Colonic mucosa (tissue), 4 donors: ENCODE results near the gene KCNK10. TPM values are rescaled to one million over a fixed set of nuclear protein-coding genes. Genes with fewer than 3 reads are reported as not detected.

Source experiments
- DNase-seq: peaks from one replicate; pipeline ENCODE4 v3.0.0-alpha.2; 2020
- H3K27ac ChIP-seq: fragments of 200-600 bp; one replicate; pipeline ENCODE4 v1.8.0; 2021
- H3K27me3 ChIP-seq: fragments of 200-600 bp; one replicate; pipeline ENCODE4 v1.8.0; 2021
- H3K36me3 ChIP-seq: fragments of 200-600 bp; one replicate; pipeline ENCODE4 v1.8.0; 2021
- H3K4me1 ChIP-seq: fragments of 200-600 bp; one replicate; pipeline ENCODE4 v1.8.0; 2021; ENCODE audit warnings: mild to moderate bottlenecking
- H3K4me3 ChIP-seq: fragments of 200-600 bp; one replicate; pipeline ENCODE4 v1.8.0; 2021
- H3K9ac ChIP-seq, 2 donors: one replicate each; pipeline ENCODE4 v1.7.0; 2013; ENCODE audit warnings: control low read depth in 2 of 2, low read depth in 2 of 2, low read length in 2 of 2
- H3K9me3 ChIP-seq: fragments of 200-600 bp; one replicate; pipeline ENCODE4 v1.8.0; 2021
- intact Hi-C: fragments of 100-400 bp; cut with DNase I; formaldehyde crosslinking; loops from one replicate; pipeline ENCODE4 v1.14.1; 2022
- total RNA-seq, 2 donors: library from RNA; stranded (reverse); fragmentation: NEBNext Ultra II Directional in 1 of 2; extraction: Animal tissue kit (Norgen Biotek cat#: 25700) in 1 of 2; gene quantifications; one replicate each; pipeline ENCODE4 v1.2.1, GENCODE V29; 2021
- TF ChIP-seq, protein P1 (sequence below): fragments of 200-600 bp; IDR thresholded peaks from one replicate; pipeline ENCODE4 v1.8.0; 2022; ENCODE audit warnings: antibody characterized with exemption, mild to moderate bottlenecking
- donor health status: healthy.
- donor health status: DM: no; HTN: no; CAD: no.
- donor health status: DM: no; HTN: no; CAD: no.

KCNK10 gene
- total RNA-seq, 2 donors from 2014 or later, result 0.74 to 2.1 TPM

DNA sequence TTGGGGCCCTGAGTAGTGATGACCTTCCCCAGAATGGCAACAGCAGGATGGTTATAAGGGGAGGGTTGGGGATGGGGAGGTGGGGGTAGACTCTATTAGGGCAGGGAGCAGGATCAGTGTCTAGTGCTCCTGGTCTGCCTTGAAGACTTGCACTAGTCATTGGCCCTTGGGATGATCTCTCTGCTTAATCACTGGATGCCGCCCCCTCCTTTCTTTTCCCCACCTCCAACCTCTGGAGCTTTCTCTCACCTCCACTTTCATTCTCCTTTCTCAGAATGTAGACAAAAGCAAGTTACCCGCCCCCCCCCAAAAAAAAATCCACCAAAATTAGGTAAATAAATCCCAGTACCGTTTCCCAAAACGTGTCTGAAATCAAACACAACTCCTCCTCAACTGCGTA lies 2.8 kb upstream of the KCNK10 start:
- H3K36me3 ChIP-seq, result no peaks in the 10 kb centered on the region
- intact Hi-C loops, result no loop called here
- H3K27ac ChIP-seq, result no peak overlapping the region
- no peaks in the 10 kb centered on the region for H3K9me3 ChIP-seq
- TF ChIP-seq, protein P1, sequence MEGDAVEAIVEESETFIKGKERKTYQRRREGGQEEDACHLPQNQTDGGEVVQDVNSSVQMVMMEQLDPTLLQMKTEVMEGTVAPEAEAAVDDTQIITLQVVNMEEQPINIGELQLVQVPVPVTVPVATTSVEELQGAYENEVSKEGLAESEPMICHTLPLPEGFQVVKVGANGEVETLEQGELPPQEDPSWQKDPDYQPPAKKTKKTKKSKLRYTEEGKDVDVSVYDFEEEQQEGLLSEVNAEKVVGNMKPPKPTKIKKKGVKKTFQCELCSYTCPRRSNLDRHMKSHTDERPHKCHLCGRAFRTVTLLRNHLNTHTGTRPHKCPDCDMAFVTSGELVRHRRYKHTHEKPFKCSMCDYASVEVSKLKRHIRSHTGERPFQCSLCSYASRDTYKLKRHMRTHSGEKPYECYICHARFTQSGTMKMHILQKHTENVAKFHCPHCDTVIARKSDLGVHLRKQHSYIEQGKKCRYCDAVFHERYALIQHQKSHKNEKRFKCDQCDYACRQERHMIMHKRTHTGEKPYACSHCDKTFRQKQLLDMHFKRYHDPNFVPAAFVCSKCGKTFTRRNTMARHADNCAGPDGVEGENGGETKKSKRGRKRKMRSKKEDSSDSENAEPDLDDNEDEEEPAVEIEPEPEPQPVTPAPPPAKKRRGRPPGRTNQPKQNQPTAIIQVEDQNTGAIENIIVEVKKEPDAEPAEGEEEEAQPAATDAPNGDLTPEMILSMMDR, result no peak
- H3K9ac ChIP-seq, result no peak overlapping the region
- peaks cover 3% of the 10 kb centered on the region for H3K4me1 ChIP-seq
- no peak overlapping the region for H3K4me3 ChIP-seq
- H3K27me3 ChIP-seq, result peaks cover 51% of the 10 kb centered on the region
- no peak for DNase-seq

DNA sequence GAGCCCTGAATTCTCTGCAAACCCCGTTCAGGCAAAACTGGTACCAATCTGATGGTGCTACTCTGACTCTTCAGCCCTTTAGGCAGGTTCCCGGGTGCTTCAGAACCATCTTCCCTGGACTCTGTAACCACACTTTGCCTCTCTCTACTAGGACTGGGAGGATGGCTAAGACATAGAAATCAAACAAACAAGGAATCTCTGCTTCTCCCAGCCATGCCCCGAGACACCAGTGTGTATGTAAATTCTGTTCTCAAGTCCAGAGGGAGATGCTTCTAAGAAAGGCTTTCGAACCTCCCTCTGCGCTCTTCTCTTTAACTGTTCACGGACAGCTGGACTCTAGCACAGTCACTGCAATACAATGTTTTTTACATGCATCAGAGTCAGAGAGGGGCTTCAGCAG lies 1.9 kb upstream of the KCNK10 start:
- TF ChIP-seq, protein P1, result no peak
- peaks cover 3% of the 10 kb centered on the region for H3K4me1 ChIP-seq
- peaks cover 53% of the 10 kb centered on the region for H3K27me3 ChIP-seq
- intact Hi-C loops, result no loop called here
- no peak overlapping the region for H3K4me3 ChIP-seq
- H3K9me3 ChIP-seq, result no peaks in the 10 kb centered on the region
- no peak for DNase-seq
- H3K36me3 ChIP-seq, result no peaks in the 10 kb centered on the region
- no peak overlapping the region for H3K27ac ChIP-seq
- H3K9ac ChIP-seq, result no peak overlapping the region

DNA sequence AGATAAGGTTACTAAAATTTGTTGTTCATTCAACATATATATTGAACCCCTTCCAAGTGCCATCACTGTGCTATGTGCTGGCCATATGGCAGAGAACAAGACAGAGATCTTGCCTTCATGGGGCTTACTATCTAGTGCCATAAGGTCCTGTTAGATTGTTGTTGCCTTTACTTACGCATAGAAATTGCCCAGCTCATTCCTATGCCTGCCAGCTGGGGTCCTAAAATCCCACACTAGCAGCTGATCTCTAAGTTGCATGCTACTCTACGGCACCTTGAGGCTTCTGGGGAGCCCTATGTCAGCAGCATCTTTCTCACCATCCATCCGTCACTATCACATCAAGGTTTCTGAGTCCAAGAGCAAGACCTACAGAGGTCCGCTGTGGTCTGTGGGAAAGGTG lies 1.4 kb upstream of the KCNK10 start:
- no peak overlapping the region for H3K9ac ChIP-seq

DNA sequence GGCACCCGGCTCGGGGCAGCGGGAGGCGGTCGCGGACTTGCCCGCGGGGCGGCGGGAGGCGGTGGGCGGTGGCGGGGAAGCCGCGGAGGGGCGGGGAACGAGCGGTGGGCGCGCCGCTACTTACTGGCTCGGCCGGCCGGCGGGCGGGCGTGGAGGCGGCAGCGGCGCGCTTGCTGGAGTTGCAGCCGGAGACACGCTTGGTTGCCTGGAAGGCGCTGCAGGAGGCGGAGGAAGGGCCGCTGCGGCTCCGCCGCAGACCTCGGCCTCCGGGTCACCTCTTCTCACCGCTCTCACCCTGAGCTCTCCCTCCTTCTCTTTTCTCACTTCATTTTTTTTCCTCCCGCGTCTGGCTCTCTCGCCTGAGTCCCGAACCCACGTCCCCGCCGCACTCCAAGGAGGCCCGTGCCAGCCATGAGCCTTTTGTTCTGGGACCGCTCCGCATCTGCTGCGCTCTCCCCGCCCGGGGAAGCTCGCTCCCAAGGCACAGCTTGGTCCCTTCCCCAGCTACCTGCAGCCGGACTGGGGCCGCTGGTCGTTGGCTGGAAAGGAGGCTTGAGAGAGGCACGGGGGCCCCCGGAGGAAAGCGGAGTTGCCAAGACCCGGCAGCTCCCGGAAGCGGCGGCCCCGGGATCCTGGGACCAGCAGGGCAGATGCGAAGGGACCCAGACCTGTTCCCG lies 592 bp upstream of the KCNK10 start:
- DNase-seq, result no peak
- no peak overlapping the region for H3K4me3 ChIP-seq
- intact Hi-C loops, result no loop called here

More for the DNA sequence above, 1.4 kb upstream of the KCNK10 start:
- Histone ChIP-seq H3K36me3 (no peaks in the 10 kb centered on the region), H3K9me3 (no peaks in the 10 kb centered on the region), H3K4me1 (peaks cover 3% of the 10 kb centered on the region), H3K4me3 (no peak overlapping the region), H3K27me3 (peaks cover 53% of the 10 kb centered on the region), H3K27ac (no peak overlapping the region)
- intact Hi-C loops, result no loop called here
- DNase-seq, result no peak
- TF ChIP-seq, protein P1, result no peak

DNA sequence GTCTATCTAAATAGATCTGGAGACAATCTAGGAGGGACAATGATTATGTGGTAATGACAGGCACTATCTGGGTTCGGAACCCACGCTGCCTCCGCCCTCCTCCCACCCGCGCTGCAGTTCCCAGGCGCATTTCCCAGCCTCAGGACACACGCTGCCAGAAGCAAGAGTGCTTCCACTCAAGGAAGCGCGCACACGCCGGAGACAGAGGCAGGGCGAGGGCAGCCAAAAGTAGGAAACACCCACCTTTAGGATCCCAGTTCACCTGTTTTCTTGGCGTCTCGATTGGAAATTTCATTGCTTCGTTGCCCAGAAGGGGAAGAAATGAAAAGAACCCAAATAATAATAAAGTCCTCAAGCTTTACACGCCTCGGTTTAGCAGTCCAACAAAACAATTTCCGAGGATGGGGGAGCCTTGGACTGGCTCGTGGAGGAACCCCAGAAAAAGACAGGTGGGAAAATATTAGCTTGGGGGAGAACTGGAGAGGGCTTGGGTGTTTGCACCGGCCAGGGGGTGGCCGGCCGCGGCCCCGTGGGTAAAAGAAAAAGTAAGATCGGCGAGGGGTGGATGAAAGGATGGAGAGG lies 474 bp downstream of the KCNK10 start:
- intact Hi-C loops, result no loop called here
- H3K9me3 ChIP-seq, result no peaks in the 10 kb centered on the region
- H3K27ac ChIP-seq, result no peak overlapping the region
- peaks cover 53% of the 10 kb centered on the region for H3K27me3 ChIP-seq
- H3K9ac ChIP-seq, result no peak overlapping the region
- TF ChIP-seq, protein P1, result no peak
- DNase-seq, result no peak
- no peak overlapping the region for H3K4me3 ChIP-seq
- no peaks in the 10 kb centered on the region for H3K36me3 ChIP-seq
- peaks cover 3% of the 10 kb centered on the region for H3K4me1 ChIP-seq

More for the DNA sequence above, 592 bp upstream of the KCNK10 start:
- H3K27ac ChIP-seq, result no peak overlapping the region
- no peak overlapping the region for H3K9ac ChIP-seq
- peaks cover 53% of the 10 kb centered on the region for H3K27me3 ChIP-seq
- TF ChIP-seq, protein P1, result no peak
- H3K9me3 ChIP-seq, result no peaks in the 10 kb centered on the region
- H3K36me3 ChIP-seq, result no peaks in the 10 kb centered on the region
- peaks cover 3% of the 10 kb centered on the region for H3K4me1 ChIP-seq
